NCI-H1417 treated with DMSO at 0.1 percent for 48 hours (cell line): ENCODE results near the gene CEBPG.

ENCODE experiments used
- DNase-seq: peaks from one replicate; lab custom pipeline; 2025; lab: John Stamatoyannopoulos, UW

The CEBPG gene

GRCh38 chr19:33407140-33407551 lies 33.6 kb downstream of the CEBPG start:
- no peak for DNase-seq

- DNase-seq, result no peak
Observed at GRCh38 chr19:33407716-33408115, 34.2 kb downstream of the CEBPG start.

GRCh38 chr19:33408116-33408515 lies 34.6 kb downstream of the CEBPG start:
- no peak for DNase-seq

- no peak for DNase-seq
Observed at GRCh38 chr19:33408538-33409434, 35.3 kb downstream of the CEBPG start.

GRCh38 chr19:33409906-33410685 lies 36.6 kb downstream of the CEBPG start:
- DNase-seq, result no peak

GRCh38 chr19:33410915-33411401 lies 37.4 kb downstream of the CEBPG start:
- DNase-seq, result no peak

GRCh38 chr19:33411621-33412180 lies 38.2 kb downstream of the CEBPG start:
- no peak for DNase-seq

GRCh38 chr19:33412601-33413425 lies 39.3 kb downstream of the CEBPG start:
- DNase-seq, result no peak

GRCh38 chr19:33413426-33413725 lies 39.9 kb downstream of the CEBPG start:
- DNase-seq, result no peak

GRCh38 chr19:33413868-33414666 lies 40.6 kb downstream of the CEBPG start:
- no peak for DNase-seq

GRCh38 chr19:33414667-33415605 lies 41.4 kb downstream of the CEBPG start:
- no peak for DNase-seq

- DNase-seq, result no peak
Observed at GRCh38 chr19:33416307-33417215, 43.1 kb downstream of the CEBPG start.

GRCh38 chr19:33417751-33418150 lies 44.2 kb downstream of the CEBPG start:
- DNase-seq, result no peak

GRCh38 chr19:33418461-33418860 lies 45.0 kb downstream of the CEBPG start:
- DNase-seq, result no peak

GRCh38 chr19:33418871-33419787 lies 45.6 kb downstream of the CEBPG start:
- no peak for DNase-seq

- no peak for DNase-seq
Observed at GRCh38 chr19:33419788-33420130, 46.2 kb downstream of the CEBPG start.

- no peak for DNase-seq
Observed at GRCh38 chr19:33420821-33421220, 47.3 kb downstream of the CEBPG start.

GRCh38 chr19:33421368-33421767 lies 47.9 kb downstream of the CEBPG start:
- DNase-seq, result no peak
